Measurements from ENCODE around the gene ZNF821.
"Not testable (repeated sequence)": the region's sequence is repeated elsewhere in the genome, so short reads cannot be mapped to it uniquely, and the experiment has no call there.

DNA sequence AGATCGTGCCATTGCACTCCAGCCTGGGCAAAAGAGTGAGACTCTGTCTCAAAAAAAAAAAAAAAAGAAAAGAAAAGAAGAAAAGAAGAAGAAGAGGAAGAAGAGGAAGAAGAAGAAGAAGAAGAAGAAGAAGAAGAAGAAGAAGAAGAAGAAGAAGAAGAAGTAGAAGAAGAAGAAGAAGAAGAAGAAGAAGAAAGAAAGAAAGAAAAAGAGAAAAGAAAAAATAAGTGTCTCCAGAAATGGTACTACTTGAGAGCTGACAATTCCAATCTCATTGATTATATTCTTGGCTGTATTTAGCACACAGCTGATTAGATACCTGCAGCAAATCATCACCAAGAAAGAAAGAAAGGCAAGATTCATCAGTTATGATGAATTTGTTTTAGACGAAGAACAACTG is 51.9 kb downstream of the ZNF821 start:
- TF ChIP-seq, protein P1, sequence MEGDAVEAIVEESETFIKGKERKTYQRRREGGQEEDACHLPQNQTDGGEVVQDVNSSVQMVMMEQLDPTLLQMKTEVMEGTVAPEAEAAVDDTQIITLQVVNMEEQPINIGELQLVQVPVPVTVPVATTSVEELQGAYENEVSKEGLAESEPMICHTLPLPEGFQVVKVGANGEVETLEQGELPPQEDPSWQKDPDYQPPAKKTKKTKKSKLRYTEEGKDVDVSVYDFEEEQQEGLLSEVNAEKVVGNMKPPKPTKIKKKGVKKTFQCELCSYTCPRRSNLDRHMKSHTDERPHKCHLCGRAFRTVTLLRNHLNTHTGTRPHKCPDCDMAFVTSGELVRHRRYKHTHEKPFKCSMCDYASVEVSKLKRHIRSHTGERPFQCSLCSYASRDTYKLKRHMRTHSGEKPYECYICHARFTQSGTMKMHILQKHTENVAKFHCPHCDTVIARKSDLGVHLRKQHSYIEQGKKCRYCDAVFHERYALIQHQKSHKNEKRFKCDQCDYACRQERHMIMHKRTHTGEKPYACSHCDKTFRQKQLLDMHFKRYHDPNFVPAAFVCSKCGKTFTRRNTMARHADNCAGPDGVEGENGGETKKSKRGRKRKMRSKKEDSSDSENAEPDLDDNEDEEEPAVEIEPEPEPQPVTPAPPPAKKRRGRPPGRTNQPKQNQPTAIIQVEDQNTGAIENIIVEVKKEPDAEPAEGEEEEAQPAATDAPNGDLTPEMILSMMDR (IDR thresholded peaks at IDR 0.05): not testable (repeated sequence)
- not testable (repeated sequence) for TF ChIP-seq POLR2A (IDR thresholded peaks at IDR 0.05)

All from Peyer's patch (tissue), 4 donors.